B cell (primary cell): ENCODE data around the gene AKAP8.
"Not testable (repeated sequence)": the region's sequence is repeated elsewhere in the genome, so short reads cannot be mapped to it uniquely, and the experiment has no call there.

Experiments
- CTCF ChIP-seq: fragments of 200-600 bp; IDR thresholded peaks from one replicate; pipeline ENCODE4 v1.8.0; 2022; ENCODE audit warnings: antibody characterized with exemption, mild to moderate bottlenecking
- EZH2 ChIP-seq: IDR thresholded peaks from 2 replicates; pipeline ENCODE4 v1.6.1; 2012; ENCODE audit warnings: borderline replicate concordance, low read depth, mild to moderate bottlenecking, moderate library complexity, low read length; ENCODE audit not compliant: insufficient read depth, poor library complexity, severe bottlenecking

GRCh38 chr19:15335992-15336391 is 43.6 kb downstream of the AKAP8 start:
- TF ChIP-seq CTCF, EZH2: not testable (repeated sequence)
